A673 (cell line): ENCODE measurements around the gene XIRP2. TPM values are rescaled to one million over a fixed set of nuclear protein-coding genes. Genes with fewer than 3 reads are reported as not detected.

Experiments
- Bru-seq: library from RNA; stranded (reverse); fragments of 400-500 nt; gene quantifications from one replicate; lab custom pipeline; 2021; lab: Mats Ljungman, UMichigan
- BruChase-seq, 2 experiments: library from RNA; stranded (reverse); fragments of 400-500 nt; gene quantifications; one replicate each; lab custom pipeline; 2021; lab: Mats Ljungman, UMichigan
- BruUV-seq: library from RNA; stranded (reverse); fragments of 400-500 nt; replicated peaks from 2 replicates; lab custom pipeline; 2021; lab: Mats Ljungman, UMichigan
- CTCF ChIA-PET: fragments of 300-600 bp; sonication (Branson Sonifier 250); formaldehyde crosslinking; loops from one replicate; lab custom pipeline; 2022; ENCODE audit warnings: antibody characterized with exemption; lab: Charles Lee
- POLR2A ChIA-PET: fragments of 300-600 bp; sonication (Branson Sonifier 250); formaldehyde crosslinking; loops from one replicate; lab custom pipeline; 2022; ENCODE audit warnings: antibody characterized with exemption; ENCODE audit not compliant: low non-redundant PET; lab: Charles Lee
- DNase-seq: peaks from one replicate; pipeline ENCODE4 v3.0.0-alpha.2; 2015; ENCODE audit warnings: low spot score
- H3K27ac ChIP-seq: fragments of 200-600 bp; sonication (generic); 2 replicates; pipeline ENCODE4 v1.5.1; 2016; ENCODE audit warnings: mixed run types, low read depth, mild to moderate bottlenecking, mixed read lengths, antibody characterized with exemption, low read length; ENCODE audit not compliant: poor library complexity, severe bottlenecking
- H3K27me3 ChIP-seq: fragments of 200-600 bp; sonication (generic); replicated peaks from 2 replicates; pipeline ENCODE4 v1.6.1; 2017; ENCODE audit warnings: mixed run types, low read depth, mild to moderate bottlenecking, mixed read lengths, antibody characterized with exemption, low read length; ENCODE audit not compliant: insufficient read depth, poor library complexity
- H3K36me3 ChIP-seq: fragments of 200-600 bp; sonication (generic); 2 replicates; pipeline ENCODE4 v1.6.1; 2016; ENCODE audit warnings: mixed run types, mild to moderate bottlenecking, mixed read lengths, antibody characterized with exemption, low read length; ENCODE audit not compliant: insufficient read depth, poor library complexity, severe bottlenecking
- H3K4me1 ChIP-seq: fragments of 200-600 bp; sonication (generic); 2 replicates; pipeline ENCODE4 v1.6.1; 2017; ENCODE audit warnings: mixed run types, mild to moderate bottlenecking, mixed read lengths, antibody characterized with exemption, low read length; ENCODE audit not compliant: insufficient read depth, poor library complexity, severe bottlenecking
- H3K4me3 ChIP-seq: fragments of 200-600 bp; sonication (generic); 2 replicates; pipeline ENCODE4 v1.5.1; 2016; ENCODE audit warnings: low read depth, mixed run types, mild to moderate bottlenecking, mixed read lengths, low read length; ENCODE audit not compliant: poor library complexity, severe bottlenecking
- H3K9me3 ChIP-seq: fragments of 200-600 bp; sonication (generic); 2 replicates; pipeline ENCODE4 v1.6.1; 2016; ENCODE audit warnings: mixed run types, low read depth, mild to moderate bottlenecking, mixed read lengths, antibody characterized with exemption, low read length; ENCODE audit not compliant: poor library complexity, severe bottlenecking
- EZH2 ChIP-seq: fragments of 200-600 bp; sonication (generic); IDR thresholded peaks from 2 replicates; pipeline ENCODE4 v1.6.1; 2017; ENCODE audit warnings: borderline replicate concordance, low read depth, mild to moderate bottlenecking, mixed read lengths, antibody characterized with exemption, low read length; ENCODE audit not compliant: poor library complexity, severe bottlenecking
- intact Hi-C: fragments of 100-400 bp; cut with micrococcal nuclease; formaldehyde crosslinking; loops from one replicate; pipeline ENCODE4 v1.10.0; 2022; ENCODE audit not compliant: unreplicated experiment
- long read RNA-seq: library from polyadenylated mRNA; stranded (forward); transcript quantifications from one replicate; pipeline ENCODE4 v2.0.0, GENCODE V29; 2022
- total RNA-seq: library from RNA; stranded (reverse); gene quantifications from 2 replicates; pipeline ENCODE4 v1.2.3, GENCODE V29; 2021
- TF ChIP-seq, protein P1 (sequence below): fragments of 300-800, 200-600 bp; sonication (generic); conservative IDR thresholded peaks from 2 replicates; pipeline ENCODE4 v1.5.1; 2017; ENCODE audit warnings: low read depth, mild to moderate bottlenecking, antibody characterized with exemption, low read length, moderate library complexity, mixed read lengths

The XIRP2 gene, protein sequence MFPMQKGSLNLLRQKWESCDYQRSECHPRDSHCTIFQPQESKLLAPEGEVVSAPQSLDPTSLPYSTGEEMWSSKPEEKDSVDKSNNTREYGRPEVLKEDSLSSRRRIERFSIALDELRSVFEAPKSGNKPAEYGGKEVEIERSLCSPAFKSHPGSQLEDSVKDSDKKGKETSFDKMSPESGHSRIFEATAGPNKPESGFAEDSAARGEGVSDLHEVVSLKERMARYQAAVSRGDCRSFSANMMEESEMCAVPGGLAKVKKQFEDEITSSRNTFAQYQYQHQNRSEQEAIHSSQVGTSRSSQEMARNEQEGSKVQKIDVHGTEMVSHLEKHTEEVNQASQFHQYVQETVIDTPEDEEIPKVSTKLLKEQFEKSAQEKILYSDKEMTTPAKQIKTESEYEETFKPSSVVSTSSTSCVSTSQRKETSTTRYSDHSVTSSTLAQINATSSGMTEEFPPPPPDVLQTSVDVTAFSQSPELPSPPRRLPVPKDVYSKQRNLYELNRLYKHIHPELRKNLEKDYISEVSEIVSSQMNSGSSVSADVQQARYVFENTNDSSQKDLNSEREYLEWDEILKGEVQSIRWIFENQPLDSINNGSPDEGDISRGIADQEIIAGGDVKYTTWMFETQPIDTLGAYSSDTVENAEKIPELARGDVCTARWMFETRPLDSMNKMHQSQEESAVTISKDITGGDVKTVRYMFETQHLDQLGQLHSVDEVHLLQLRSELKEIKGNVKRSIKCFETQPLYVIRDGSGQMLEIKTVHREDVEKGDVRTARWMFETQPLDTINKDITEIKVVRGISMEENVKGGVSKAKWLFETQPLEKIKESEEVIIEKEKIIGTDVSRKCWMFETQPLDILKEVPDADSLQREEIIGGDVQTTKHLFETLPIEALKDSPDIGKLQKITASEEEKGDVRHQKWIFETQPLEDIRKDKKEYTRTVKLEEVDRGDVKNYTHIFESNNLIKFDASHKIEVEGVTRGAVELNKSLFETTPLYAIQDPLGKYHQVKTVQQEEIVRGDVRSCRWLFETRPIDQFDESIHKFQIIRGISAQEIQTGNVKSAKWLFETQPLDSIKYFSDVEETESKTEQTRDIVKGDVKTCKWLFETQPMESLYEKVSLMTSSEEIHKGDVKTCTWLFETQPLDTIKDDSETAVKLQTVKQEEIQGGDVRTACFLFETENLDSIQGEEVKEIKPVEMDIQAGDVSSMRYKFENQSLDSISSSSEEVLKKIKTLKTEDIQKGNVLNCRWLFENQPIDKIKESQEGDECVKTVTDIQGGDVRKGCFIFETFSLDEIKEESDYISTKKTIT (N-terminal part only)
- total RNA-seq (0.04 and 0.17 TPM in 2 replicates), Bru-seq, nascent RNA (percentile 15 among the genes with signal in this experiment), BruChase-seq, experiment 1, labeled RNA remaining after a 2-hour chase (percentile 10 among the genes with signal in this experiment), BruChase-seq, experiment 2, labeled RNA remaining after a 6-hour chase (percentile 12 among the genes with signal in this experiment)
- long read RNA-seq, result 0 reads

- intact Hi-C loops, result no loop called here
- TF ChIP-seq, protein P1, sequence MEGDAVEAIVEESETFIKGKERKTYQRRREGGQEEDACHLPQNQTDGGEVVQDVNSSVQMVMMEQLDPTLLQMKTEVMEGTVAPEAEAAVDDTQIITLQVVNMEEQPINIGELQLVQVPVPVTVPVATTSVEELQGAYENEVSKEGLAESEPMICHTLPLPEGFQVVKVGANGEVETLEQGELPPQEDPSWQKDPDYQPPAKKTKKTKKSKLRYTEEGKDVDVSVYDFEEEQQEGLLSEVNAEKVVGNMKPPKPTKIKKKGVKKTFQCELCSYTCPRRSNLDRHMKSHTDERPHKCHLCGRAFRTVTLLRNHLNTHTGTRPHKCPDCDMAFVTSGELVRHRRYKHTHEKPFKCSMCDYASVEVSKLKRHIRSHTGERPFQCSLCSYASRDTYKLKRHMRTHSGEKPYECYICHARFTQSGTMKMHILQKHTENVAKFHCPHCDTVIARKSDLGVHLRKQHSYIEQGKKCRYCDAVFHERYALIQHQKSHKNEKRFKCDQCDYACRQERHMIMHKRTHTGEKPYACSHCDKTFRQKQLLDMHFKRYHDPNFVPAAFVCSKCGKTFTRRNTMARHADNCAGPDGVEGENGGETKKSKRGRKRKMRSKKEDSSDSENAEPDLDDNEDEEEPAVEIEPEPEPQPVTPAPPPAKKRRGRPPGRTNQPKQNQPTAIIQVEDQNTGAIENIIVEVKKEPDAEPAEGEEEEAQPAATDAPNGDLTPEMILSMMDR, result no peak
- TF ChIP-seq EZH2, result no peak
- CTCF ChIA-PET, result no interaction called here
- H3K27ac ChIP-seq, result no peak within 1 kb of the TSS
- H3K9me3 ChIP-seq, result no peaks in the 10 kb centered on the region
- BruUV-seq, result no TSS peak
- POLR2A ChIA-PET, result no interaction called here
- H3K36me3 ChIP-seq, result no peaks in the 10 kb centered on the region
- DNase-seq, result no peak
- no peaks in the 10 kb centered on the region for H3K27me3 ChIP-seq
- no peaks in the 10 kb centered on the region for H3K4me1 ChIP-seq
- H3K4me3 ChIP-seq, result no peak within 1 kb of the TSS
Observed at GRCh38 chr2:166888180-166888579, at the start of gene XIRP2. TSS of gene XIRP2 (plus strand) at chr2:166888480. CDS start at chr2:166903483, 15,003 bp downstream.

GRCh38 chr2:166841152-166841551 is 47.1 kb upstream of the XIRP2 start:
- DNase-seq, result no peak
- no TSS peak for BruUV-seq
- TF ChIP-seq, protein P1, result no peak
- TF ChIP-seq EZH2, result no peak
- Histone ChIP-seq H3K27ac (no peak overlapping the region), H3K9me3 (no peaks in the 10 kb centered on the region), H3K36me3 (no peaks in the 10 kb centered on the region), H3K27me3 (no peaks in the 10 kb centered on the region), H3K4me3 (no peak overlapping the region), H3K4me1 (no peaks in the 10 kb centered on the region)
- CTCF ChIA-PET, result no interaction called here
- intact Hi-C loops, result no loop called here
- POLR2A ChIA-PET, result no interaction called here

- no peaks in the 10 kb centered on the region for H3K4me1 ChIP-seq
- ChIA-PET CTCF (no interaction called here), POLR2A (no interaction called here)
- H3K36me3 ChIP-seq, result no peaks in the 10 kb centered on the region
- H3K9me3 ChIP-seq, result no peaks in the 10 kb centered on the region
- intact Hi-C loops, result no loop called here
- H3K27me3 ChIP-seq, result no peaks in the 10 kb centered on the region
- no TSS peak for BruUV-seq
- H3K27ac ChIP-seq, result no peak overlapping the region
- no peak for DNase-seq
- no peak for TF ChIP-seq EZH2
- TF ChIP-seq, protein P1, result no peak
- no peak overlapping the region for H3K4me3 ChIP-seq
Observed at GRCh38 chr2:166841679-166842078, 46.6 kb upstream of the XIRP2 start.
